HEK293T (cell line): ENCODE results near the gene DNAH10.

Source experiments
- ARNT ChIP-seq: fragments of 450-650 bp; IDR thresholded peaks from 2 replicates; pipeline ENCODE4 v1.6.1; 2017; ENCODE audit warnings: mild to moderate bottlenecking
- BHLHE40 ChIP-seq: fragments of 450-650 bp; IDR thresholded peaks from 2 replicates; pipeline ENCODE4 v1.6.1; 2016; ENCODE audit warnings: mild to moderate bottlenecking, moderate library complexity, borderline replicate concordance
- FOXK2 ChIP-seq: fragments of 450-650 bp; IDR thresholded peaks from 2 replicates; pipeline ENCODE4 v1.6.1; 2016; ENCODE audit warnings: mild to moderate bottlenecking
- FOXM1 ChIP-seq: fragments of 450-650 bp; IDR thresholded peaks from 2 replicates; pipeline ENCODE4 v1.6.1; 2017; ENCODE audit warnings: mild to moderate bottlenecking, borderline replicate concordance
- HDGF ChIP-seq: fragments of 450-650 bp; IDR thresholded peaks from 2 replicates; pipeline ENCODE4 v1.6.1; 2017; ENCODE audit warnings: antibody characterized with exemption, borderline replicate concordance
- NFRKB ChIP-seq: fragments of 450-650 bp; IDR thresholded peaks from 2 replicates; pipeline ENCODE4 v1.6.1; 2016; ENCODE audit warnings: mild to moderate bottlenecking, moderate library complexity
- SP1 ChIP-seq: fragments of 450-650 bp; IDR thresholded peaks from 2 replicates; pipeline ENCODE4 v1.6.1; 2017
- SUZ12 ChIP-seq: fragments of 450-650 bp; IDR thresholded peaks from 2 replicates; pipeline ENCODE4 v1.6.1; 2016; ENCODE audit warnings: mild to moderate bottlenecking

DNA sequence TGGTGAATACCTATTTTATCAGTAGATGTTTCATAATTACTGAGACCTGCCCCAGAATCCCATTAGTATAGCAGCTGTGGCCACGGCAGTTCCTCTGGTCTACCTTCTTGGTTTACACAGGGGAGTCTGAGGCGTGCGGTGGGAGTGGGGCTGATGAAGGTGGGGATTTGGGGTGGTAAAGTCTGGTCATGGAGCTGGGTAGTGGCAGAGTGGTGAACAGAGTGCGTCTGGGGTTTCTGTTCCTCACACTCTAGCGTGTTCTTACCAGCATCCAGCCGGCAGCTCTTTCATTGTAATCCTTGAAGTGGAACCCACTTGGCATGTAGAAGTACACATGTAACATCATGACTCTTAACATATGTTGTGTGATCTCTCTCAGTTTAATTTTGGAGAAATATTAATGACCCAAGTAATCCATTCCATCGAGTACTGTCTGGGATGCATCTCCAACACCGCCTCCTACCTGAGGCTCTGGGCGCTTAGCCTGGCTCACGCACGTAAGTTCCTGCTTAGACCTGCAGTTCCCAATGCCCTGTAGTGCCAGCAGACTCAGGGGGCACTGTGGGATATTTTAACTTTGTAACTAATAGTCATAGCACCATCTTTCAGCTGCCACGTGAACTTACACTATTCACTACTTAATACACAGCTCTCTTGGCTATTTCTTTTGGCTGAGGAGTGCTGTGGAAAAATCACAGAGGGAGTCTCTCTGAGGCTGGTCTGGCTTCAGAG lies 7.9 kb upstream of the DNAH10 start:
- TF ChIP-seq SP1 (no peak), FOXM1 (no peak), BHLHE40 (no peak), ARNT (no peak), NFRKB (no peak), HDGF (no peak), FOXK2 (no peak), SUZ12 (no peak)
